Measurements from ENCODE around the gene ZBED4.

- TF ChIP-seq CTCF (IDR thresholded peaks at IDR 0.05) (no peak), POLR2A (IDR thresholded peaks at IDR 0.05) (no peak)
These were observed 2.5 kb upstream of the ZBED4 start for GRCh38 chr22:49850959-49851802.
